Right lobe of liver (tissue), 4 donors: ENCODE results near the gene LRRC41.

Source experiments
- CTCF ChIP-seq, 4 donors: fragments of 200-600 bp in 3 of 4; fragments of 450-650 bp in 1 of 4; IDR thresholded peaks; one replicate each; pipeline versions ENCODE4 v1.5.1 to v1.8.0; 2016 to 2022; ENCODE audit warnings: antibody characterized with exemption in 4 of 4, mild to moderate bottlenecking in 2 of 4
- POLR2A ChIP-seq: fragments of 450-650 bp; IDR thresholded peaks from one replicate; pipeline ENCODE4 v1.6.1; 2017; ENCODE audit warnings: antibody characterized with exemption, mild to moderate bottlenecking
- donor health status: DM: no; HTN: no; CAD: no.
- donor health status: DM: no; HTN: no; CAD: no.
- donor health status: DM: no; HTN: yes; CAD: no.

GRCh38 chr1:46345281-46345680 is 41.9 kb upstream of the LRRC41 start:
- TF ChIP-seq POLR2A (no peak), CTCF (IDR thresholded peaks at IDR 0.05) (no peak)
